ENCODE results near the gene CLDN19.
"Not testable (repeated sequence)": the region's sequence is repeated elsewhere in the genome, so short reads cannot be mapped to it uniquely, and the experiment has no call there.

Gene CLDN19

DNA sequence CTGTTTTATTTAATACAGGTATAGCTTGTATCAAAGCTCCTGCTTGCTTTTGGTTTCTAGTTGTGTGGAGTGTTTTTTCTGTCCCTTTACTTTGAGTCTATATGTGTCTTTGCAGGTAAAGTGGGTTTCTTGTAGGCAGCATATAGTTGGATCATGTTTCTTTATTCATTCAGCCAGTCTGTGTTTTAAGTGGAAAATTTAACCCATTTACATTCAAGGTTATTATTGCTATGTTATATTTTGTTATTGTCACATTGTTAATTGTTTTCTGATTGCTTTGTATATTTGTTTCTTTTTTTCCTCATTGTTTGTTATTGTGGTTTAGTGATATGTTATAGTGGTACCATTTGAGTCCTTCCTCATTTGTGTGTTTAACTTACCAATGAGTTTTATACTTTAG is 26.7 kb downstream of the CLDN19 start:
- Histone ChIP-seq H3K27me3 (no peaks in the 10 kb centered on the region), H3K9me3 (peaks cover 0 to 11% (median 9%) of the 10 kb centered on the region in 3 donors), H3K36me3 (peaks cover 26 to 48% (median 32%) of the 10 kb centered on the region in 3 donors), H3K4me1 (no peaks in the 10 kb centered on the region), H3K4me3 (no peak overlapping the region), H3K27ac (no peak overlapping the region)
- DNase-seq: no peak
- TF ChIP-seq, protein P1, sequence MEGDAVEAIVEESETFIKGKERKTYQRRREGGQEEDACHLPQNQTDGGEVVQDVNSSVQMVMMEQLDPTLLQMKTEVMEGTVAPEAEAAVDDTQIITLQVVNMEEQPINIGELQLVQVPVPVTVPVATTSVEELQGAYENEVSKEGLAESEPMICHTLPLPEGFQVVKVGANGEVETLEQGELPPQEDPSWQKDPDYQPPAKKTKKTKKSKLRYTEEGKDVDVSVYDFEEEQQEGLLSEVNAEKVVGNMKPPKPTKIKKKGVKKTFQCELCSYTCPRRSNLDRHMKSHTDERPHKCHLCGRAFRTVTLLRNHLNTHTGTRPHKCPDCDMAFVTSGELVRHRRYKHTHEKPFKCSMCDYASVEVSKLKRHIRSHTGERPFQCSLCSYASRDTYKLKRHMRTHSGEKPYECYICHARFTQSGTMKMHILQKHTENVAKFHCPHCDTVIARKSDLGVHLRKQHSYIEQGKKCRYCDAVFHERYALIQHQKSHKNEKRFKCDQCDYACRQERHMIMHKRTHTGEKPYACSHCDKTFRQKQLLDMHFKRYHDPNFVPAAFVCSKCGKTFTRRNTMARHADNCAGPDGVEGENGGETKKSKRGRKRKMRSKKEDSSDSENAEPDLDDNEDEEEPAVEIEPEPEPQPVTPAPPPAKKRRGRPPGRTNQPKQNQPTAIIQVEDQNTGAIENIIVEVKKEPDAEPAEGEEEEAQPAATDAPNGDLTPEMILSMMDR (IDR thresholded peaks at IDR 0.05): no peak
- intact Hi-C loops (cut with DNase I; ENCODE audit: low total_unique reads): no loop called here

DNA sequence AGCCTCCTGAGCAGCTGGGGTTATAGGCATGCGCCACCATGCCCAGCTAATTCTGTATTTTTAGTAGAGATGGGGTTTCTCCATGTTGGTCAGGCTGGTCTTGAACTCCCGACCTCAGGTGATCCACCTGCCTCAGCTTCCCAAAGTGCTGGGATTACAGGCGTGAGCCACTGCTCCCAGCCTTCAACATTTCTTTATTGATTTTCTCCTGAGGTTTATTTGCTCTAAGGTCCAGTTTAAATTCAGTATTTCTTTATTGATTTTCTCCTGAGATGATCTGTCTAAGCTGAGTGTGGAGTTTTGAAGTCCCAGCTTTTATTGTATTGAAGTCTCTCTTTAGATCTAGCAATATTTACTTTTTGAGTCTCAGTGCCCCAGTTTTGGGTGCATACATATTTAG is 27.2 kb downstream of the CLDN19 start:
- H3K9me3 ChIP-seq: peaks cover 0 to 11% (median 9%) of the 10 kb centered on the region in 3 donors
- H3K4me3 ChIP-seq; intact Hi-C loops (cut with DNase I; ENCODE audit: low total_unique reads); H3K27me3 ChIP-seq; DNase-seq; H3K27ac ChIP-seq; H3K4me1 ChIP-seq: not testable (repeated sequence)
- peaks cover 30 to 48% (median 34%) of the 10 kb centered on the region in 3 donors for H3K36me3 ChIP-seq

DNA sequence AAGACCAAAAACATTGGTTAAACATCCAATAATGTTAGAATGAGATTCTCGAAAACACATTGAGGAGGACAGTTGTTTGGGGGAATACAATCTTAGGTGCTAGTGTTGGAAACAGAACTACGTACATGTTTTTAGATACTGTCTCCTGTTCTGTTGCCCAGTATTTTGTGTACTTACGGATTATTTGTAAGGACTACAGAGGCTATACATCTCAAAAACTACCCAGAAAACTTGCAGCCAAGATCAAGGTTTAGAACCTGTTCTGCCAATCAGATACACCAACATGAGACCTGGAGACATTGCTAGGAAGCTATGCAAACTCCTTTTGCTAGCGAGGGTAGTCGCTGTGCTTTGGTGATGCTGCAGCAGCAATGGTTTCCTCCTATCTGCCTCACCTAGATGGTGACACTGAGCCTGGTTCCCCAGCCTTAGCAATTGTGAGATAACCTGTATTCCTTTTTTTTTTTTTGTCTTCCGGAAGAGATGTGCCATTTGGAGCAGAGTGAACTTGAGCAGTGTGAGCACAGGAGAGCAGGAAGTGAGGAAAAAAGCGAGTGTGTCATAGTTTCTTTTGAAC is 36.1 kb downstream of the CLDN19 start:
- Histone ChIP-seq H3K9me3 (no peaks in the 10 kb centered on the region), H3K4me3 (no peak overlapping the region), H3K36me3 (peaks cover 80 to 97% (median 83%) of the 10 kb centered on the region in 3 donors), H3K27ac (no peak overlapping the region), H3K27me3 (no peaks in the 10 kb centered on the region), H3K4me1 (no peaks in the 10 kb centered on the region)
- intact Hi-C loops (cut with DNase I; ENCODE audit: low total_unique reads): no loop called here
- TF ChIP-seq, protein P1 (IDR thresholded peaks at IDR 0.05): no peak
- no peak for DNase-seq

DNA sequence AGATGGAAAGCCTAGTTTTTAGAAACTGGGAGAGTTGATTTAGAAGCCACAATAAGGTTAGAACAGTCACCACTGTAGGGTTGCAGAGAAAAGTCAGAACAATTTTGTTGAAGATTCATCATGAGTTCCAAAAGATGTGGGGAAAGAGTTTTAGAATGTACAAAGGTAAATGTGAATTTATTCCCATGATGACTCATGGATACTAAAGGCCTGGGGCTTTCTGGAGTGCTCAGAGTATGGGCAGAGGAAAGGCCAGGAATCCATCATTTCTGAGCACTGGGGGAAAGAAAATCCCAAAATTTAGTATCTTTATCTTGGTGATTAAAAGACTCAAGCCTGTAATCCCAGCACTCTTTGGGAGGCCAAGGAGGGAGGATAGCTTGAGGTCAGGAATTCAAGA is 40.0 kb downstream of the CLDN19 start:
- Histone ChIP-seq H3K36me3 (peaks cover 80 to 91% (median 86%) of the 10 kb centered on the region in 3 donors), H3K27ac (no peak overlapping the region), H3K4me3 (no peak overlapping the region), H3K27me3 (no peaks in the 10 kb centered on the region), H3K4me1 (no peaks in the 10 kb centered on the region), H3K9me3 (no peaks in the 10 kb centered on the region)
- TF ChIP-seq, protein P1 (IDR thresholded peaks at IDR 0.05): no peak
- intact Hi-C loops (cut with DNase I; ENCODE audit: low total_unique reads): no loop called here
- DNase-seq: no peak

DNA sequence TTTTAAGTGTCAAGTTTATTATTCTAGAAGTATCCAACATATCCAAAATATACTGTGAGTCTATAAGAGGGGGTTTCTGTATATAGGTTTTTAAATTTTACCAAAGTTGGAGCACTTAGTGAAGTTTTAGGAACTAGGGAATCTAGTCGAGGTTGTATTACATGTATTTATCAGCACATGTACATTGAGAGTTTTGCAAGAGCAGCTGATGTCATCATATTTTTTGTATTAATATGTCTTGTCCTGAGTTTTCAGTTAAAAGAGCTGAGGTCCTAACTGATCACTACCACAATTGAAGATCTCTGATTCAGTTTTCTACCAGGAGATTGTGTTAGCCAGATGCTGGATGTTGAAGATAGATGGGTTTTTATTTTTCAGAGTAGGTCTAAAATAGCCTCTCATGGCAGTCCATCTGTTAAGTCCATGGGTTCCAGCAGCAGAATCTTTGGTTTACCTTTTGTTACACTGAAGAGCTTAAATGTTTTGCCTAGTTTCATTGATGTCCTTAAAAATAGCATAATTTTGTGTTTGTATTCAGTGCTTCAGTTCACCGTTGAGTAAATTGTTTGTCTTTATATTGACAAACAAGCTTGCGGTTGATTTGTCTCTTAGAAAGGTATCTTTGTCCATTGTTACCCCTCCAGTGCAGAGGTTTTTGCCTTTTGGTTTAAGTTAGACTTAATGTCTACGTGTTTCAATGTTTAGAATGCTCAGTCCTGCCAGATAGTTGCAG is 41.8 kb downstream of the CLDN19 start:
- Histone ChIP-seq H3K4me3 (no peak overlapping the region), H3K27me3 (no peaks in the 10 kb centered on the region), H3K36me3 (peaks cover 65 to 76% (median 74%) of the 10 kb centered on the region in 3 donors), H3K27ac (no peak overlapping the region), H3K9me3 (no peaks in the 10 kb centered on the region), H3K4me1 (peaks cover 0 to 6% (median 0%) of the 10 kb centered on the region in 4 donors)
- TF ChIP-seq, protein P1 (IDR thresholded peaks at IDR 0.05): no peak
- DNase-seq: no peak
- intact Hi-C loops (cut with DNase I; ENCODE audit: low total_unique reads): no loop called here

DNA sequence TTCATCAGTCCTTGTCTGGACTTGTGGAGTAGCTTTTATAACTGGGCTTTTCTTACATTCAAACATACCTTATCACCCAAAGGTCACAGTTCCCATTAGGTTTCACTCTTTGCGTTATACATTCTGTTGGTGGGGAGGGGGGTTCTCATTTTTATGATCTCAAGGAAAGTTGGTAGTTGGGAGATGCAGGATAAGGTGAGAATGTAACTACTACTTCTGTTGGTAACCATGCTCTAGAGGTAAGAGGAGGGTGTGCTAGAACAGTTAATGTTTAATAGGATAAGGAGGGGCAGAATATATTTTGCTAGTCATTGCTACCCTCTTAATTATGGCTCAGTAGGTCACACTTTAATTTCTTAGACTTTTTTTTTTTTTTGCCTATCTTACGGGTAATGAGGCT is 47.1 kb downstream of the CLDN19 start:
- no peaks in the 10 kb centered on the region for H3K9me3 ChIP-seq
- DNase-seq: no peak
- TF ChIP-seq, protein P1 (IDR thresholded peaks at IDR 0.05): no peak
- H3K27me3 ChIP-seq: no peaks in the 10 kb centered on the region
- H3K4me3 ChIP-seq: no peak overlapping the region
- H3K27ac ChIP-seq: no peak overlapping the region
- H3K4me1 ChIP-seq: peaks cover 0 to 57% (median 12%) of the 10 kb centered on the region in 4 donors
- intact Hi-C loops (cut with DNase I; ENCODE audit: low total_unique reads): no loop called here
- peaks cover 18 to 24% (median 21%) of the 10 kb centered on the region in 3 donors for H3K36me3 ChIP-seq
